GM21717 (cell line): ENCODE data around the gene PSORS1C1.

Experiments used
- ATAC-seq: cut with Tn5 transposase; IDR thresholded peaks from one replicate; pipeline ENCODE4 v1.9.1; 2021; ENCODE audit warnings: mild to moderate bottlenecking, moderate library complexity; ENCODE audit not compliant: unreplicated experiment

Gene PSORS1C1

DNA sequence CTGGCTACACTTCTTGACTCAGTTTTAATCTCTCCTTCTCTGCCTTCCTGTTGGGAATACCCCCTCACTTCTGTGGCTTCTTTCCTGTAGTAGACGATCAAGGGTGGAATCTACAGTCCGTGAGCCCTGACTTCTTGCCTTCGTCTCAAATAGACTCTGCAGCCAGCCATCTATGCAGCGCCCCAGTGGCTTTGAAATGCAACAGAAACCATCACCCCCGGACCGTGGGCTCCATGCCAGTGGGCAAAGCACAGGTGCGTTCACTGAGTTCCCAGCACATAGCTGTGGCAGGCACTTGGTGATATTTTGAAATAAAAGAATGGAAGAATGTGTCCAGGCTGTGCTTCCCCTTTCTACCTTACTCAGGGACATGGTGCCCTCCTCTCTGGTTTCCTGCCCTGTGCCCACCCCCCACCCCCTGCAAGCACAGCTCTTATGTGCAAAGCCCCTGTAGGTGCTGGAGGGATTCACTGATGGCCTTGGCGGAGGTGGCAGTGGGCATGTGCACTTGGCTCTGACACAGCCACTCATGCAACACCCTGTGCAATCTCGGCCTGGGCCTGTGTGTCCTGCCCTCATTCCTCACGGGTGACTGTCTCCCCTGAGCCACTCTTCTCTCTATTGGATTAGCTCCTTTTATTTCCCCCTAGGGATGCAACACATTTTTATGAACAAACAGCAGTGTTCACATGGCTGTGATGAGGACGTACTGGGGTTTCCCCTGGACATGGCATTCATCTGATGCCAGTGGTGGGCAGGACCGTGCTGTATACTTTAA lies 11.2 kb downstream of the PSORS1C1 start:
- ATAC-seq, result no peak

GRCh38 chr6:31126396-31127175 lies 12.0 kb downstream of the PSORS1C1 start:
- no peak for ATAC-seq

- no peak for ATAC-seq
These were observed 13.6 kb downstream of the PSORS1C1 start for GRCh38 chr6:31128093-31128676.

DNA sequence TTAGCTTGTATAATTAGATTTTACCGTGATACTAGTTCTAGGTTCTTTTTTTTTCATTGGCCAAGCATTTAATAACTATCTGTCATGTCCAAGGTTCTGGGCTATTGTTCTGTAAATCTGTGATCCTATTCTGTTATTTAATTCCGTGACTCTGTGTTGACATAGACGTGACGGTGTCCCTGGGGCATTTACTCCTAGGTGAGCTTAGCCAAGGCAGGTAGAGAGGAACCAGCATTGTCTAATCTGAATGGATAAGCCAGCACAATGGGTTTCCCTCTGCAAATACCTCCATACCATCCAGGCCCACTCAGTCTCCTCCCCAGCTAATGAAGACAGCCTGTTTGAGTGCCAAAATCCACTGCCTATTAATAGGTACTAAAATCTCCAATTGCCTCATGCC lies 14.5 kb downstream of the PSORS1C1 start:
- no peak for ATAC-seq

DNA sequence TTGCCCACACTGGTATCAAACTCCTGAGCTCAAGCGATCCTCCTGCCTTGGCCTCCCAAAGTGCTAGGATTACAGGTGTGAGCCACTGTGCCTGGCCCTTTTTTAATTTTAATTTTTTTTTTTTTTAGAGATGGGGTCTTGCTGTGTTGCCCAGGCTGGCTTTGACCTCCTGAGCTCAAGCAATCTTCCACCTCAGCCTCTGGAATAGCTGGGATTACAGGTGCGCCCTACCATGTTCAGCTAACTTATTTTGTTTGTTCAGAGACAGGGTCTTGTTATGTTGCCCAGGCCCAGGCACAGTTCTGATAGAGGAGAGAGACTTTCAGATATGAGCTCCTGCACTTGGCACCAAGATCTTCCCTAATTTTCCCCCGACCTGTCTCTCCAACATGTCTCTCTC lies 16.2 kb downstream of the PSORS1C1 start:
- no peak for ATAC-seq

DNA sequence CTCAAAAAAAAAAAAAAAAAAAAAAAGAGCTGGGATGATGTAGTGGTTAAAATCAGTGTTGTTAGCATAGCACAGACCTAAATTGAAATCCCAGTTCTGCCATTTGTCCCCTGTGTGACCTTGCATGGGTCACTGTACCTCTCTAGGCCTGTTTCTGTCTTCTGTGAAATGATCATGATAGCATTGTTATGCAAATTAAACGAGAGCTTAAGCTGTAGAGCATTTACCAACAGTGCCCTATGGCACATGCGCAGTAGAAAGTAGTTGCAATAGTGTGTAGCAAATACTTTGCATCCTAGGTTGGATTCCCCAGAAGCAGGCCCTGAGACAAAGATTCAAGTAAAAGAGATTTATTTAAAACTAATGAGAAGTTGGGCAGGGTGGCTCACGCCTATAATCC lies 17.0 kb downstream of the PSORS1C1 start:
- ATAC-seq, result no peak

GRCh38 chr6:31132806-31133205 lies 18.2 kb downstream of the PSORS1C1 start:
- no peak for ATAC-seq

DNA sequence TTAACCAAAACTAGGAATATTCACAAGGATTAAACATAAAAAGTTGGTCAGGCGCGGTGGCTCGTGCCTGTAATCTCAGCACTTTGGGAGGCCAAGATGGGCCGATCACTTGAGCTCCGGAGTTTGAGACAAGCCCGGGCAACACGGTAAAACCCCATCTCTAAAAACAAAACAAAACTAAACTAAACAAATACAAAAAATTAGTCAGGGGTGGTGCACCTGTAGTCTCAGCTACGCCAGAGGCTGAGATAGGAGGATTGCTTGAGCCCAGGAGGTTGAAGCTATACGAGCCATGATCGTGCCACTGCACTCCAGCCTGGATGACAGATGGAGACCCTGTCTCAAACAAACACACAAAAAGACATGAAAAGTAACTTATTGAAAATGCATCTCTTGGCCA lies 21.1 kb downstream of the PSORS1C1 start:
- ATAC-seq, result no peak

DNA sequence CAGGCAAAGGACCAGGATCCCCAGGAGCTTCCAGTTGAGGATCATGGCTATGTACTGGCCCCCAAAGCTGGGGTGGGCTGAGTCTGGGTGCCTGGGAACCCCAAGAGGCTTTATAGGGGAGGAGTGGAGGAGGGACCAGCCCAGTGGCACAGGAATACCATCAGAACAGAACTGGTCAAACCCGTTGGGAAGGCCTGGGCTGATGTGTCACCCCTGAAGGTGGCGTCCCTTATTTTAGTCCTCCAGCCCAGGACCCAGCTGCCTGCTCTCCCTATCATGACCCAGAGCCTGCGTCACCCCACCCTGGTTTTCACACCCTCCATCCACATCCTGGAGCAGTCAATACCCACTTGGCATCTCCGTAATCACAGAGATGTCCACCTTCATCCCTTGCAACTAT lies 24.4 kb downstream of the PSORS1C1 start, which contains the start of gene PSORS1C2:
PSORS1C2 (minus strand) TSS at position 85 of the 400 bp plus-strand sequence; CDS start at position 45, 40 bp downstream.
- ATAC-seq, result no peak

DNA sequence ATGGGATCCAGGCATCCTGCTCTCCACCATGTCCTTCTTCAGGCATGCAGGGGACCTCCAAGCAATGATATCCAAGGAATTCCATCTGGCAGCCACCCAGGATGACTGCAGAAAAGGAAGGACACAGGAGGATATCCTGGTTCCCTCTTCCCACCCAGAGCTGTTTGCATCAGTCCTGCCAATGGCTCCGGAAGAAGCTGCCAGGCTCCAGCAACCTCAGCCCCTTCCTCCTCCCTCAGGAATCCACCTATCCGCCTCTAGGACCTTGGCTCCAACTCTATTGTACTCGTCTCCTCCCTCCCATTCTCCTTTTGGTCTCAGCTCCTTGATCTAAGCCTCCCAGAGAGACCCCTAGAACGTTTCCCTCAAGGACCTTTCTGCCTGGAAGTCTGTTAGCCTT lies 25.0 kb downstream of the PSORS1C1 start:
- ATAC-seq, result no peak

- no peak for ATAC-seq
These were observed 26.0 kb downstream of the PSORS1C1 start for GRCh38 chr6:31140643-31141042.

- ATAC-seq, result no peak
These were observed 27.8 kb downstream of the PSORS1C1 start for GRCh38 chr6:31142361-31142761.

DNA sequence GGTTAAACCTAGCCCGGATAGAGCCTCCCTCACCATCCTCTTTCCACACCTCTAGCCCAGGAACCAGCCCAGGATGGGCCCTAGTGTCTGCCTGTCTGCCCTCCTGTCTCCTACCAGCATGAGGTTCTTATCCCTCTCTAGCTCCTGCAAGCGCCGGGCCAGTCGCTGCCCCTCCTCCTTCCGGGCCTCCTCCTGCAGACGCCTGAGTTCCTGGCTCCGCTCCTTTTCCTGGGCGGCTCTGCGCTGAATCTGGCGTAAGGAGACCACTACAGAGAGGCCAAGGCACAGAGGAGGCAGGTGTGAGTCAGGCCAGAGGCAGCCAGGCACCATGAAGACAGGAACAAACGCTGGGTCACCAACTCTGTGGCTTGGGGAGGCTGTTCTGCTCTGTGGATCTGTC lies 28.5 kb downstream of the PSORS1C1 start:
- ATAC-seq, result no peak

DNA sequence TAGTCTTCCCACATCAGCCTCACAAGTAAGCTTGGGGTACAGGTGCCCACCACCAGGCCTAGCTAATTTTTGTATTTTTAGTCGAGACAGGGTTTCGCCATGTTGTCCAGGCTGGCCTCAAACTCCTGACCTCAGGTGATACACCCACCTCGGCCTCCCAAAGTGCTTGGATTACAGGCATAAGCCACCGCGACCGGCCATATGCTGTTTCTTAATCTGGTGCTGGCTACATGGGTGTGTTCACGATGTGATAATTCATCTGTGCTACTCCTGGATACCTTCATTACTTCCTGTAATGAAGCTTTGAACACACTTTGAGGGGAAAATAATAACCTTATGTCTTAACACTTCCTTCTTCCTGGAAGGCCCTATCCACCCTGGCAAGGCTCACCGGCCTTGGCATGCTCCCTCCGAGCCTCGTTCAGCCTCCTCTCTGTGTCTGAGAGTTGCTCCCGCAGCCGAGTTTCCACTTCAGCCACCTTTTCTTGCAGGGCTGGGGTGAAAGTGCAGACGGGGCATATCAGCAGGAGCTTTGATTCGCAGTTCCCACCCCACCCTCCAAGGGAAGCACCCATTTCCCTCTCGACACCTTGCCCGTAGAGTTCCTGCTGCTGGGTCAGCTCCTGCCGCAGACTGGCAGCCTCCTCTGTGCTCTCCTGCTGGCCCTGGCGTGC lies 29.8 kb downstream of the PSORS1C1 start:
- no peak for ATAC-seq

DNA sequence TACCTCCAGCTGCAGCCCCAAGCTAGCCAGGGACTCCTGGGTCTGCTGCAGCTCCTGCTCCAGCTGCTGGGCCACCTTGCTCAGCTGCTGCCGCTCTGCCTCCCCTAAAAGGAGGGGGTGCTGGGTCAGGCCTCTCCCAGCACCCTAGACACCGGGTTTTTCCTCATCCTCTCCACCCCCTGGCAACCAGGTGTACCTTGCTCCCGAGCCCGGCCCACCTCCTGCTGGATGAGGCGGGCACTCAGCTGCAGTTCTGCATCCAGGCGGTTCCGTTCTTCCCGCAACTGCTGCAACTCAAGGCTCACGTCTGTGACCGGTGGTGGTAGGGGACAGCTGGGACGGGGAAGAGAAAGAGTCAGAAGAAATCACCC lies 30.4 kb downstream of the PSORS1C1 start:
- ATAC-seq, result no peak

DNA sequence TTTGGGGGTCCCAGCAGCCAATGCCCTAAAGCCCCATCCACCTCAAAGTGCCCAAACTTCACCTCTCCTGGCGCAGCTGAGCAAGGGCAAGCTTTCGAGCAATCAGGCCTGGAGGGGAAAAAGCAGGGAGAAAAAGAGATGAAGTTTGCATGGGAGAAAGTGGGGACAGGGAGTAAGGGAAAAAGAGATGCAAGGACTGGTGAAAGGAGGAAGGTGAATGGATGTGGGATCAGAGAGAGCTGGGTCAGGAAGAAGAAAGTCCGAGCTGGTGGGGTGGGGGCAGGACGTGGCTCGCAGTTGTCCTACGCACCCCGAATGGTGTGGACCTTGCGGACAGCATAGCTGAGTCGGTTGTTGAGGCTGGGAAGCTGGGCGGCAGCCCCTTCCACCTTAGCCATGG lies 30.8 kb downstream of the PSORS1C1 start:
- ATAC-seq, result no peak

- no peak for ATAC-seq
These were observed 35.3 kb downstream of the PSORS1C1 start for GRCh38 chr6:31149827-31150447.

DNA sequence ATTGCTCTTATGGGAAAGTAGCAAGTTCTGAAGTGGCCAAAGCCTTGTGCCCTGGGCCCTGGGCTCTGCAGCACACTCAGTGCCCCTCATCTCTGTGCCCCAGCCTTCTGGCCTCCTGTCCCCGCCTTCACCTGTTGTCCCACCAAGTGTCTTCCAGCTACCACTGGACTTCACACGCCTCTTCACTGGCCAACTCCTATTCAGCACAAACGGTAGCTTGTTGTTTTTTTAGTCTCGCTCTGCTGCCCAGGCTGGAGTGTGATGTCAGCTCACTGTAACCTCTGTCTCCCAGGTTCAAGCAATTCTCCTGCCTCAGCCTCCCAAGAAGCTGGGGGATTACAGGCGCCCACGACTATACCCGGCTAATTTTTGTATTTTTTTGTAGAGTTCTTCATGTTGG lies 38.2 kb downstream of the PSORS1C1 start:
- no peak for ATAC-seq

GRCh38 chr6:31154436-31154835 lies 39.8 kb downstream of the PSORS1C1 start:
- no peak for ATAC-seq

DNA sequence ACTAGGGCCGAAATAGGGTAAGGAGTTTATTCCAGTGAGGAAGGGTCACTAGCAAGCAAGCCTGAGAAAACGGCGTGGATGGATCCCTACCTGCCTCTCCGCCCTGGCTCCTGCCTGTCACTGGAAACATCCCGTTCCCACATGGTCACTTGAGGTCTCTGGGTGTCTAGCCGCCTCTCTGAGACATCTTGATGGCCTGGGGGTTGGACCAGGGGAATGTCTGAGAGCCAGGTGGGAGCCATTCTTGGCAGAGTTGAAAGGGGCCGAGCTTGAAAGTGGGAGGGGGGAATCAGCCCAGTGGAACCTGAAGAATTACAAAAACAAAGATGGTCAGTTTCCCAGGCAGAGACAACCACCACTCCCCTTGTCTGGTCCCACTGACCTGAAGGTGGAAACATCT lies 42.0 kb downstream of the PSORS1C1 start:
- no peak for ATAC-seq
